Measurements from ENCODE around the gene ATOH8.

The ATOH8 gene

GRCh38 chr2:85802354-85803103 lies 48.7 kb downstream of the ATOH8 start:
- no peak for DNase-seq (ENCODE audit: low spot score)

GRCh38 chr2:85803704-85804425 lies 50.1 kb downstream of the ATOH8 start:
- no peak for DNase-seq (ENCODE audit: low spot score)

GRCh38 chr2:85804583-85804982 lies 50.8 kb downstream of the ATOH8 start:
- DNase-seq (ENCODE audit: low spot score), result no peak

GRCh38 chr2:85806358-85807118 lies 52.7 kb downstream of the ATOH8 start:
- no peak for DNase-seq (ENCODE audit: low spot score)

- no peak for DNase-seq (ENCODE audit: low spot score)
These were observed 54.0 kb downstream of the ATOH8 start for GRCh38 chr2:85807756-85808155.

- DNase-seq (ENCODE audit: low spot score), result no peak
These were observed 56.8 kb downstream of the ATOH8 start for GRCh38 chr2:85810371-85811179.

GRCh38 chr2:85811180-85812093 lies 57.6 kb downstream of the ATOH8 start:
- DNase-seq (ENCODE audit: low spot score), result peak; percentile 52

- DNase-seq (ENCODE audit: low spot score), result no peak
These were observed 58.4 kb downstream of the ATOH8 start for GRCh38 chr2:85812094-85812735.

GRCh38 chr2:85813211-85813981 lies 59.6 kb downstream of the ATOH8 start:
- DNase-seq (ENCODE audit: low spot score), result no peak

GRCh38 chr2:85813982-85814801 lies 60.4 kb downstream of the ATOH8 start:
- DNase-seq (ENCODE audit: low spot score), result peak; percentile 90

- DNase-seq (ENCODE audit: low spot score), result no peak
These were observed 61.2 kb downstream of the ATOH8 start for GRCh38 chr2:85814802-85815550.

GRCh38 chr2:85819811-85820510 lies 66.2 kb downstream of the ATOH8 start:
- no peak for DNase-seq (ENCODE audit: low spot score)

GRCh38 chr2:85822766-85823165 lies 69.0 kb downstream of the ATOH8 start:
- no peak for DNase-seq (ENCODE audit: low spot score)

- no peak for DNase-seq (ENCODE audit: low spot score)
These were observed 70.2 kb downstream of the ATOH8 start for GRCh38 chr2:85823951-85824350.

GRCh38 chr2:85826990-85827878 lies 73.4 kb downstream of the ATOH8 start:
- peak; percentile 82 for DNase-seq (ENCODE audit: low spot score)

- DNase-seq (ENCODE audit: low spot score), result no peak
These were observed 74.2 kb downstream of the ATOH8 start for GRCh38 chr2:85827879-85828569.
